HepG2 (cell line): ENCODE results near the gene EYA2.

Experiments
- FOXK2 ChIP-seq: fragments of 450-650 bp; IDR thresholded peaks from 2 replicates; pipeline ENCODE4 v1.6.1; 2016
- FOXM1 ChIP-seq: sonication (generic); formaldehyde crosslinking; IDR thresholded peaks from 2 replicates; pipeline ENCODE4 v1.5.0; 2020; ENCODE audit warnings: missing genetic modification reagents
- GATAD2A ChIP-seq: IDR thresholded peaks from 2 replicates; pipeline ENCODE4 v1.6.1; 2016
- GTF2F1 ChIP-seq: fragments of 150-350 bp; IDR thresholded peaks from 2 replicates; pipeline ENCODE4 v1.6.1; 2014; ENCODE audit warnings: low read length
- NFIC ChIP-seq: IDR thresholded peaks from 2 replicates; pipeline ENCODE4 v1.6.1; 2012; ENCODE audit warnings: mild to moderate bottlenecking, low read length, inconsistent platforms
- RAD21 ChIP-seq: fragments of 450-650 bp; formaldehyde crosslinking; IDR thresholded peaks from 2 replicates; pipeline ENCODE4 v1.5.0; 2020; ENCODE audit warnings: mild to moderate bottlenecking
- ZNF24 ChIP-seq: fragments of 450-650 bp; IDR thresholded peaks from 2 replicates; pipeline ENCODE4 v1.6.1; 2017; ENCODE audit warnings: antibody characterized with exemption, mild to moderate bottlenecking
- ZNF256 ChIP-seq: sonication (generic); formaldehyde crosslinking; conservative IDR thresholded peaks from 2 replicates; pipeline ENCODE4 v1.4.0; 2020; ENCODE audit warnings: missing genetic modification reagents
- TF ChIP-seq, protein P1 (sequence below): sonication (generic); formaldehyde crosslinking; IDR thresholded peaks from 2 replicates; pipeline ENCODE4 v1.4.0; 2020; ENCODE audit warnings: missing genetic modification reagents, borderline replicate concordance
- TF ChIP-seq, protein P2 (sequence below): sonication (generic); formaldehyde crosslinking; IDR thresholded peaks from 2 replicates; pipeline ENCODE4 v1.5.0; 2020; ENCODE audit warnings: mild to moderate bottlenecking, missing genetic modification reagents, moderate library complexity
- TF ChIP-seq, protein P3 (sequence below): sonication (generic); formaldehyde crosslinking; IDR thresholded peaks from 2 replicates; pipeline ENCODE4 v1.4.0; 2020; ENCODE audit warnings: missing genetic modification reagents
- TF ChIP-seq, protein P4 (sequence below): sonication (generic); formaldehyde crosslinking; conservative IDR thresholded peaks from 2 replicates; pipeline ENCODE4 v1.4.0; 2020; ENCODE audit warnings: missing genetic modification reagents

DNA sequence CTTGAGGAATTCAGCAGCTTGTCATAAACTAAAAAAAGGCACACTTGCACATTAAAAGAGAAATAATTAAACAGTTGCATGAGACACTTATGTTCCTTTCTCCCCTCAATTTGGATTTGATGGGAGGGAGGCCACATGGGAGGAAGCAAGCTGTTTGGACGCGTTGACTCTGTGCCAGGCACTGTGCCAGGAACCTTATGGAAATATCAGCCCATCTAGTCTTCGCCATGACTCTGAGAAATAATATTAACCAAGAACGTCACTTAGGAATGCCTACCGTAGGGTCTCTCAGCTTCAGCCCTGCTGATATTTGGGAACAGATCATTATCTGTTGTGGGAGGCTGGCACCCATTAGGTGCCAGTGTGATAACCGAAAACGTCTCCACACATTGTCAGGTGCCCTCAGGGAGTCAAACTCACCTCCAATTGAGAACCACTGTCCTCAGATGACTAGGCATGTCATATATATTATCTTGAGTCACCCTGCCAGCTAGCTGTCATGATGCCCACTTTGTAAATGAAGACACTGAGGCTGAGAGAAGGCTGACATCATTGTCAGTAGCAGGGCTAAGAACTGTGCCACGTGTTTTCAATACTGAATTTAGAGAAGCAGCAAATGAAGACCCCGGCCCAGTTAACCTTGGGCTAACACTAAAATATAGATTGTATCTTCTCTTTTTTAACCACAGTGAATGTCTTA, 36.1 kb downstream of the EYA2 start:
- TF ChIP-seq FOXK2 (no peak), FOXM1 (CRISPR knock-in tag) (no peak), RAD21 (no peak), ZNF256 (CRISPR knock-in tag) (no peak), NFIC (no peak), ZNF24 (no peak), GTF2F1 (no peak), GATAD2A (CRISPR knock-in tag) (no peak)
- TF ChIP-seq, protein P1, sequence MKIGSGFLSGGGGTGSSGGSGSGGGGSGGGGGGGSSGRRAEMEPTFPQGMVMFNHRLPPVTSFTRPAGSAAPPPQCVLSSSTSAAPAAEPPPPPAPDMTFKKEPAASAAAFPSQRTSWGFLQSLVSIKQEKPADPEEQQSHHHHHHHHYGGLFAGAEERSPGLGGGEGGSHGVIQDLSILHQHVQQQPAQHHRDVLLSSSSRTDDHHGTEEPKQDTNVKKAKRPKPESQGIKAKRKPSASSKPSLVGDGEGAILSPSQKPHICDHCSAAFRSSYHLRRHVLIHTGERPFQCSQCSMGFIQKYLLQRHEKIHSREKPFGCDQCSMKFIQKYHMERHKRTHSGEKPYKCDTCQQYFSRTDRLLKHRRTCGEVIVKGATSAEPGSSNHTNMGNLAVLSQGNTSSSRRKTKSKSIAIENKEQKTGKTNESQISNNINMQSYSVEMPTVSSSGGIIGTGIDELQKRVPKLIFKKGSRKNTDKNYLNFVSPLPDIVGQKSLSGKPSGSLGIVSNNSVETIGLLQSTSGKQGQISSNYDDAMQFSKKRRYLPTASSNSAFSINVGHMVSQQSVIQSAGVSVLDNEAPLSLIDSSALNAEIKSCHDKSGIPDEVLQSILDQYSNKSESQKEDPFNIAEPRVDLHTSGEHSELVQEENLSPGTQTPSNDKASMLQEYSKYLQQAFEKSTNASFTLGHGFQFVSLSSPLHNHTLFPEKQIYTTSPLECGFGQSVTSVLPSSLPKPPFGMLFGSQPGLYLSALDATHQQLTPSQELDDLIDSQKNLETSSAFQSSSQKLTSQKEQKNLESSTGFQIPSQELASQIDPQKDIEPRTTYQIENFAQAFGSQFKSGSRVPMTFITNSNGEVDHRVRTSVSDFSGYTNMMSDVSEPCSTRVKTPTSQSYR: no peak
- TF ChIP-seq, protein P2, sequence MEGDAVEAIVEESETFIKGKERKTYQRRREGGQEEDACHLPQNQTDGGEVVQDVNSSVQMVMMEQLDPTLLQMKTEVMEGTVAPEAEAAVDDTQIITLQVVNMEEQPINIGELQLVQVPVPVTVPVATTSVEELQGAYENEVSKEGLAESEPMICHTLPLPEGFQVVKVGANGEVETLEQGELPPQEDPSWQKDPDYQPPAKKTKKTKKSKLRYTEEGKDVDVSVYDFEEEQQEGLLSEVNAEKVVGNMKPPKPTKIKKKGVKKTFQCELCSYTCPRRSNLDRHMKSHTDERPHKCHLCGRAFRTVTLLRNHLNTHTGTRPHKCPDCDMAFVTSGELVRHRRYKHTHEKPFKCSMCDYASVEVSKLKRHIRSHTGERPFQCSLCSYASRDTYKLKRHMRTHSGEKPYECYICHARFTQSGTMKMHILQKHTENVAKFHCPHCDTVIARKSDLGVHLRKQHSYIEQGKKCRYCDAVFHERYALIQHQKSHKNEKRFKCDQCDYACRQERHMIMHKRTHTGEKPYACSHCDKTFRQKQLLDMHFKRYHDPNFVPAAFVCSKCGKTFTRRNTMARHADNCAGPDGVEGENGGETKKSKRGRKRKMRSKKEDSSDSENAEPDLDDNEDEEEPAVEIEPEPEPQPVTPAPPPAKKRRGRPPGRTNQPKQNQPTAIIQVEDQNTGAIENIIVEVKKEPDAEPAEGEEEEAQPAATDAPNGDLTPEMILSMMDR: no peak
- TF ChIP-seq, protein P3, sequence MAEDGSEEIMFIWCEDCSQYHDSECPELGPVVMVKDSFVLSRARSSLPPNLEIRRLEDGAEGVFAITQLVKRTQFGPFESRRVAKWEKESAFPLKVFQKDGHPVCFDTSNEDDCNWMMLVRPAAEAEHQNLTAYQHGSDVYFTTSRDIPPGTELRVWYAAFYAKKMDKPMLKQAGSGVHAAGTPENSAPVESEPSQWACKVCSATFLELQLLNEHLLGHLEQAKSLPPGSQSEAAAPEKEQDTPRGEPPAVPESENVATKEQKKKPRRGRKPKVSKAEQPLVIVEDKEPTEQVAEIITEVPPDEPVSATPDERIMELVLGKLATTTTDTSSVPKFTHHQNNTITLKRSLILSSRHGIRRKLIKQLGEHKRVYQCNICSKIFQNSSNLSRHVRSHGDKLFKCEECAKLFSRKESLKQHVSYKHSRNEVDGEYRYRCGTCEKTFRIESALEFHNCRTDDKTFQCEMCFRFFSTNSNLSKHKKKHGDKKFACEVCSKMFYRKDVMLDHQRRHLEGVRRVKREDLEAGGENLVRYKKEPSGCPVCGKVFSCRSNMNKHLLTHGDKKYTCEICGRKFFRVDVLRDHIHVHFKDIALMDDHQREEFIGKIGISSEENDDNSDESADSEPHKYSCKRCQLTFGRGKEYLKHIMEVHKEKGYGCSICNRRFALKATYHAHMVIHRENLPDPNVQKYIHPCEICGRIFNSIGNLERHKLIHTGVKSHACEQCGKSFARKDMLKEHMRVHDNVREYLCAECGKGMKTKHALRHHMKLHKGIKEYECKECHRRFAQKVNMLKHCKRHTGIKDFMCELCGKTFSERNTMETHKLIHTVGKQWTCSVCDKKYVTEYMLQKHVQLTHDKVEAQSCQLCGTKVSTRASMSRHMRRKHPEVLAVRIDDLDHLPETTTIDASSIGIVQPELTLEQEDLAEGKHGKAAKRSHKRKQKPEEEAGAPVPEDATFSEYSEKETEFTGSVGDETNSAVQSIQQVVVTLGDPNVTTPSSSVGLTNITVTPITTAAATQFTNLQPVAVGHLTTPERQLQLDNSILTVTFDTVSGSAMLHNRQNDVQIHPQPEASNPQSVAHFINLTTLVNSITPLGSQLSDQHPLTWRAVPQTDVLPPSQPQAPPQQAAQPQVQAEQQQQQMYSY (CRISPR knock-in tag): no peak
- TF ChIP-seq, protein P4, sequence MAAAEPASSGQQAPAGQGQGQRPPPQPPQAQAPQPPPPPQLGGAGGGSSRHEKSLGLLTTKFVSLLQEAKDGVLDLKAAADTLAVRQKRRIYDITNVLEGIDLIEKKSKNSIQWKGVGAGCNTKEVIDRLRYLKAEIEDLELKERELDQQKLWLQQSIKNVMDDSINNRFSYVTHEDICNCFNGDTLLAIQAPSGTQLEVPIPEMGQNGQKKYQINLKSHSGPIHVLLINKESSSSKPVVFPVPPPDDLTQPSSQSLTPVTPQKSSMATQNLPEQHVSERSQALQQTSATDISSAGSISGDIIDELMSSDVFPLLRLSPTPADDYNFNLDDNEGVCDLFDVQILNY (CRISPR knock-in tag): no peak
